GM12875 (cell line): ENCODE measurements around the gene PRDX5.
A peak's percentile ranks its signal among the peaks of the same experiment; 100 is the strongest.
"Not testable (repeated sequence)": the region's sequence is repeated elsewhere in the genome, so short reads cannot be mapped to it uniquely, and the experiment has no call there.

Experiments
- H3K4me3 ChIP-seq: one replicate; pipeline ENCODE4 v1.5.1; 2011; ENCODE audit warnings: low read depth, low read length, control low read depth
- TF ChIP-seq, protein P1 (sequence below): IDR thresholded peaks from 2 replicates; pipeline ENCODE4 v1.5.1; 2011; ENCODE audit warnings: low read depth, mild to moderate bottlenecking, control low read depth, inconsistent platforms, low read length, moderate library complexity, borderline replicate concordance; ENCODE audit not compliant: insufficient read depth

The PRDX5 gene

DNA sequence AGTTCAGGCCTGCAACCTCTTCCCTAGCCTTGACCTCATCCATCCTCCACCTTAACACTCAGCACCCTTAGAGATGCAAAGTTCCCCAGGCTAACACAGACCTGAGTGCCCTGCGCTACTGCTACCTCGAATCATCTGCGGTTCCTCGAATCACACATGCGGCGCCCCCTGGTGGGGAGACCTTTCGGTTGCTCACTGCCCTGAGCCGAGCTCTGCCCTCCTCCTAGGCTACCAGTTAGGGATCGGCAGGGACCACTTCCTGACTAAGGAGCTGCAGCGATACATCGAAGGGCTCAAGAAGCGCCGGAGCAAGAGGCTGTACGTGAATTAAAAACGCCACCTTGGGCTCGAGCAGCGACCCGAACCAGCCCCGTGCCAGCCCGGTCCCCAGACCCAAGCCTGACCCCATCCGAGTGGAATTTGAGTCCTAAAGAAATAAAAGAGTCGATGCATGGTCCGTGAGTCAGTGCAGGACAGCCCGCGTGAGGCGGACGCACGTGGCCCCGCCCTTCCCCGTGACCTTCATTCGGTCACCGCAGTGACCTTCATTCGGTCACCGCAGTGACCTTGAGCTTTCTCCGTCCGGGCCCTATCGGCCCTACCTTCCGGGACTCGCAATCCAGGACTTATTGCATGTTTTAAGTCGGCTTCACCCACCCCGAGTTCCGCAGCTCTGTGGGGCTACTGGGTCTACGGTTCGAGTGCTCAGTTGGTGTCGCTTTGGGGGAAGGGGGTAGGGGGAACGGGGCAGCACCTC is 13.4 kb upstream of the PRDX5 start:
- TF ChIP-seq, protein P1, sequence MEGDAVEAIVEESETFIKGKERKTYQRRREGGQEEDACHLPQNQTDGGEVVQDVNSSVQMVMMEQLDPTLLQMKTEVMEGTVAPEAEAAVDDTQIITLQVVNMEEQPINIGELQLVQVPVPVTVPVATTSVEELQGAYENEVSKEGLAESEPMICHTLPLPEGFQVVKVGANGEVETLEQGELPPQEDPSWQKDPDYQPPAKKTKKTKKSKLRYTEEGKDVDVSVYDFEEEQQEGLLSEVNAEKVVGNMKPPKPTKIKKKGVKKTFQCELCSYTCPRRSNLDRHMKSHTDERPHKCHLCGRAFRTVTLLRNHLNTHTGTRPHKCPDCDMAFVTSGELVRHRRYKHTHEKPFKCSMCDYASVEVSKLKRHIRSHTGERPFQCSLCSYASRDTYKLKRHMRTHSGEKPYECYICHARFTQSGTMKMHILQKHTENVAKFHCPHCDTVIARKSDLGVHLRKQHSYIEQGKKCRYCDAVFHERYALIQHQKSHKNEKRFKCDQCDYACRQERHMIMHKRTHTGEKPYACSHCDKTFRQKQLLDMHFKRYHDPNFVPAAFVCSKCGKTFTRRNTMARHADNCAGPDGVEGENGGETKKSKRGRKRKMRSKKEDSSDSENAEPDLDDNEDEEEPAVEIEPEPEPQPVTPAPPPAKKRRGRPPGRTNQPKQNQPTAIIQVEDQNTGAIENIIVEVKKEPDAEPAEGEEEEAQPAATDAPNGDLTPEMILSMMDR: peak; percentile 94

DNA sequence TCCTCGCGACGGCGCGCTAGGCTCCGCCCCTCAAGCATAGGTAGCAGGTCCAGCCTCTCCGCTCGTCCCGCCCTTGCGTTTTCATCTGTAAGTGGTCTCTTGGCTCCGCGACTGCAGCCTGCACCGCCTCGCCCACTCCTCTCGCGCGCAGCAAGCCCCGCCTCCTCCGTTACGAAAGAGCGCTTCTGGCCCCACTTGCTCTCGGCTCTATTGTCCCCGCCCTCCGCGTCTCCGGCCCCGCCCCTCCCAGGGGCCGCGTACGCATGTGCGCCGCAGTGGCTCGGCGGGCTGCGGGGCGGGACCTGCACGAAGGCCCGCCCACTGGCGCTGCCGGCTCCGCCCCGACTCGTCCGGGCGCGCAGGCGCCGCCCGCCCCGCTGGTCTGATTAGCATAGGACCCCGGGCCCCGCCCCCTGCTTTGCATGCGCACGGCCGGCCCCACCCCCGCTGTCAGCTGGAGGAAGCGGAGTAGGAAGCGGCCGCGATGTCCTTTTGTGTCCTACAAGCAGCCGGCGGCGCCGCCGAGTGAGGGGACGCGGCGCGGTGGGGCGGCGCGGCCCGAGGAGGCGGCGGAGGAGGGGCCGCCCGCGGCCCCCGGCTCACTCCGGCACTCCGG is 12.7 kb upstream of the PRDX5 start, which contains the start of gene ESRRA:
ESRRA (plus strand) TSS at position 450 of the 616 bp plus-strand sequence. CDS start 1,656 bp downstream, outside the sequence.
- H3K4me3 ChIP-seq: peak within 1 kb of the TSS; percentile 65
- TF ChIP-seq, protein P1: no peak

More for the DNA sequence above, 13.4 kb upstream of the PRDX5 start:
- peak overlapping the region; percentile 59 for H3K4me3 ChIP-seq

DNA sequence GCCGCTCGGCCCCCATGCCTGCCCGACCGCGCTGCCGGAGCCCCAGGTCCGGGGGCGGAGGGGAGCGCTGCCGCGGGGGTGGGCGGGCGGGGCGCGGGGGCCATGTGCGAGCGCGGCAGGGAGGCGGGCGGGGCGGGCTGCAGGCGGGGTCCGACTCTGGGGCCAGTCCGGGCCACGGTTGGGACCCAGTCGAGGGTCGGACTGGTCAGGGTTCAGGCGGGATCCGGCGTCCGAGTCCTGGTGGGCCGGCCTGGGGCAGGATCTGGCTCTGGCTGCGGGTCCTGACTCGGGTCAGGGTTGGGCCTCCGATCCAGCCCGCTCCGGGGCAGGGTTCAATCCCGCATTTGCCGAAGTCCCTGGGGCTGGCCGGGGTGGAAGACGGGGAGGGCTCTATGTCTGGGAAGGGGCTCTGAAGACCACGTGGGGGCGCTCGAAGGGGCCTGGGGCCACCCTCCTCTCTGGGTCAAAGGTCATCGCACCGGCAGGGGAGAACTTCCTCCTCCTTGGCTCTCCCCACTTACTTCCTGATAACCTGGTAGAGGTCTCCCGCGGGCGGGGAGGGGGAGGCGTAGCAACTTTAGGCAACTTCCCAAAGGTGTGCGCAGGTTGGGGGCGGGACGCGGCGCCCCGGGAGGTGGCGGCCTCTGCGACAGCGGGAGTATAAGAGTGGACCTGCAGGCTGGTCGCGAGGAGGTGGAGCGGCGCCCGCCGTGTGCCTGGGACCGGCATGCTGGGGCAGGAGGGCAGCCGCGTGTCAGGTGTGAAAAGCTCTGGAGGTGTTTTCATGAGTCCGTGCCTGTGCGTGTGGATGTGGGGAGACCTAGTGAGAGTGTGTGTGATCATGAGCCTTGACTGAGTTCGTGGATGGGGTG is 12.0 kb upstream of the PRDX5 start:
- TF ChIP-seq, protein P1: peak; percentile 53; the same call in 1 of the 2 replicates
- H3K4me3 ChIP-seq: peak overlapping the region; percentile 65

DNA sequence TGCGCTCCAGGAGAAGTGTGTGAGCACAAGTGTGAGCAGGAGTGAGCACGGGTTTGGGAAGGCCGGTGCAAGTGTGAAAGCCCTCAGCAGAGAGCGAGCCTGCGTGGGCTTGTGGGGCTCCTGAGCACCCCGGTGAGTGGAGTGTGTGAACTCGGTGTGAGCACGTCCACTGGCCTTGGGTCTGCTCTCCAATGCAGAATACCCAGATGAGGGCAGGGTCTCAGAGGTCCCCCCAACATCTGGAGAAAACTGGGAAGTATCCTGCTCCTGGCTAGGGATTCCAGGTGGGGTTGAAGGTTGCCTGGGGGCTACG is 11.4 kb upstream of the PRDX5 start:
- H3K4me3 ChIP-seq: peak overlapping the region; percentile 65
- TF ChIP-seq, protein P1: no peak

DNA sequence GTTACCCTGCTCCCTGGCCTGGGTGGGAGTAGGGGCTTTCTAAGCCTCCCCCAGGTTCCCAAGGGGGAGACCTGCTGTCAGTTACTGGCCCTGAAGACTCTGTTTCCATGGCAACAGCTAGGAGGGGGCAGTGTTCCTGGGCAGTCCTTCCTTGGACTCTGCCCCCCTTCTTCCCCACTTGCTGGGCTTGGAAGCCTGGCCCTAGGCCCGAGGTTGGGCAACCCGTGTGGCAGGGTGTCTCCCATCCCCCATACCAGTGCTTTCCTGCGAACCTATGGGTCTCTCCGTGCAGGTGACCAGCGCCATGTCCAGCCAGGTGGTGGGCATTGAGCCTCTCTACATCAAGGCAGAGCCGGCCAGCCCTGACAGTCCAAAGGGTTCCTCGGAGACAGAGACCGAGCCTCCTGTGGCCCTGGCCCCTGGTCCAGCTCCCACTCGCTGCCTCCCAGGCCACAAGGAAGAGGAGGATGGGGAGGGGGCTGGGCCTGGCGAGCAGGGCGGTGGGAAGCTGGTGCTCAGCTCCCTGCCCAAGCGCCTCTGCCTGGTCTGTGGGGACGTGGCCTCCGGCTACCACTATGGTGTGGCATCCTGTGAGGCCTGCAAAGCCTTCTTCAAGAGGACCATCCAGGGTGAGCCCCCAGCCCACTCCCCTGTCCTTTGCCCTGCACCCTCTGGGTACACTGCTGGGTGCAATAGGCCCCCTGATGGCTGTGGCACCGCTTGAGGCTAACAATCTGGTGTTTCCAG is 10.9 kb upstream of the PRDX5 start:
- TF ChIP-seq, protein P1: no peak

DNA sequence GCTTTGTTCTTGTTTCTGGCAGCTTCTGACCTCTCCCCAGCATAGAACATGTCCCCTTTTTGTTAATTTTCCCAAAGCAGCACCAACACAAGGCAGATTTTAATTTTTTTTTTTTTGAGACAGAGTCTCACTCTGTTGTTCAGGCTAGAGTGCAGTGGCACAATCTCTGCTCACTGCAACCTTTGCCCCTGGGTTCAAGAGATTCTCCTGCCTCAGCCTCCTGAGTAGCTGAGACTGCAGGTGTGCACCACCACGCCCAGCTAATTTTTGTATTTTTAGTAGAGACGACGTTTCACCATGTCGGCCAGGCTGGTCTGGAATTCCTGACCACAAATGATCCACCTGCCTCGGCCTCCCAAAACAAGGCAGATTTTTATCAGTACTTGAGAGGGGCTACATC is 10.1 kb upstream of the PRDX5 start:
- not testable (repeated sequence) for H3K4me3 ChIP-seq

More for the DNA sequence above, 10.9 kb upstream of the PRDX5 start:
- H3K4me3 ChIP-seq: peak overlapping the region; percentile 65

DNA sequence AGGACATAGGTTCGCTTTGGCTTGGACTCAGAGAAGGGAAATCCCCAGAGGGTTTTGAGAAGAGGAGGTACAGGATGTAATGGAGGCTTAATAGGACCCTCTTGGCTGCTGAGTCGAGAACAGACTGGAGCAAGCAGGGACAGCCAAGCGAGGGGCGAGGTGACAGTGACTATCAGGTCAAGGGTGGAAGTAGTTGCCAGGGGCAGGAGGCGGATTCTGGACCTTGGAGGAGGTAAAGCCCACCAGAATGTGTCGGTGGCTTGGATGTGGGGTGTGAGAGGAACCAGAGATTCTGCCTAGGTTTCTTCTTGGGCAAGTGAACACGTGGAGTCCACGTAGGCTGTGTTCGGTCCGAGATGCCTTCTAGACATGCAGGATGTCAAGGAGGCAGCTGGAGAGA is 5.0 kb upstream of the PRDX5 start:
- TF ChIP-seq, protein P1: no peak

More for the DNA sequence above, 5.0 kb upstream of the PRDX5 start:
- no peak overlapping the region for H3K4me3 ChIP-seq
